Esophagus mucosa (tissue), 1 donor: ENCODE results near the gene FSTL4. TPM values are rescaled to one million over a fixed set of nuclear protein-coding genes. Genes with fewer than 3 reads are reported as not detected.

Experiments used
- ATAC-seq: fragments of 200-7000 bp; cut with Tn5 transposase; one replicate; pipeline ENCODE4 v1.9.1; 2020
- total RNA-seq: library from RNA; stranded (reverse); gene quantifications from one replicate; pipeline ENCODE4 v1.2.4, GENCODE V29; 2023
- donor health status: DM: yes; HTN: yes; CAD: no.

FSTL4 gene
- total RNA-seq, 1 donor from 2014 or later = 2.8 TPM

GRCh38 chr5:133610489-133611356 is 1.6 kb downstream of the FSTL4 start:
- peak; percentile 85 for ATAC-seq

GRCh38 chr5:133607451-133607850 is 4.9 kb downstream of the FSTL4 start:
- no peak for ATAC-seq

DNA sequence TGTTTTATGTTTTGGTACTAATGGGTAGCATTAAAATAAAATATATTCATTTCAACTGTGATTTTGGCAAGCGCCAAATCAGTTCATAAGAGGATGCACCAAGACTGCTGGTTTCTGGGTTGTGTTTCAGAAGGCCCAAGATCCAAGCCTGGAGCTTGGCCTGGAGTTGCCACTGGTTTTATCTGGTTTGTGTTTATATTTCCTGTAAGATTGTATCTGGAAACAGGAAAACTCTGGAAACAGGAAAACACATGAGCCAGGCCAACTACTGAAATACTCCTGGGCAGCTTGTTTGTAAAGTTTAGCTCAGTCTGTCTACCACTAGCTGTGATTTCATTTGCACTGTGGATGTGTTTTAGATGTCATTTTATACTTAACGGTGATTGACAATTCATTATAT is 5.5 kb downstream of the FSTL4 start:
- no peak for ATAC-seq

DNA sequence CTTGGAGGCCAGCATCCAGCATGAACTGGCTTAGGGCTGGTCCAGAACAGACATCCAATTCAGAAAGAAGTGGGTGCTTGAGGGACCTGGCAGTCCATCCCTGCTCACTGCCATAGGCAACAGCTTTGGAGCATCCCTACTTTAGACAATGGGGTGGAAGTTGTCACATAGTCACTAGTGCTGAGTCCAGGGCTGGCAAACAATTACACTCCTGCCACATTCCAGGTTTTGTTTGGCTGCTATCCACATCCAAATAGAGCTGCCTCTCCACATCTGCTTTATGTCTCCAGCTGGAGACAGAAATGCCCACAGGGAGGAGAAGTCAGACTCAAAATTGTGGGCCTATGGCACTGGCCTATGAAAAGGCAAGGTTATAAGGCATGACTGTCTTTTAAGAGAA is 7.0 kb downstream of the FSTL4 start:
- no peak for ATAC-seq

- no peak for ATAC-seq
Observed at GRCh38 chr5:133603711-133604110, 8.6 kb downstream of the FSTL4 start.

- no peak for ATAC-seq
Observed at GRCh38 chr5:133602835-133603380, 9.4 kb downstream of the FSTL4 start.

- ATAC-seq = no peak
Observed at GRCh38 chr5:133599600-133599999, 12.7 kb downstream of the FSTL4 start.

DNA sequence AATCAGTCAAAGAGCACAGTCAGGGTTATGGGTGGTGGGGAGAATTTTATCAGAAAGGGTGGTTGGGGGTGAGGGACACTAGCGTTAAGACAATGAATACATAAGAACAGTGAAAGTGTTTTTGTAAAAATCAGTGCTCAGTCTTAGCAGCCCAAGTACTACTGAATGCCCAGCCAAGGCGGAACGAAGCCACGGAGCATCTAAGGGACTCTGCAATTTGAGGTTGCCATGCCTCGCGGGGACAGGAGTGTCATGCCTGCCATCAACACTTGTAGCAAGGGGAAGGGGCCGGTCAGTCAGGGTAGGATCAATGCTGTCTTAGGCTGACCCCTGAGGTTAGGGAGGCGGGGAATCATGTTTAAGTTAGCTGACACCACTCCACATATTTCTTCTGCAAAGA is 13.3 kb downstream of the FSTL4 start:
- ATAC-seq = no peak

- ATAC-seq = no peak
Observed at GRCh38 chr5:133596049-133596448, 16.3 kb downstream of the FSTL4 start.

GRCh38 chr5:133595465-133595864 is 16.9 kb downstream of the FSTL4 start:
- ATAC-seq = no peak

DNA sequence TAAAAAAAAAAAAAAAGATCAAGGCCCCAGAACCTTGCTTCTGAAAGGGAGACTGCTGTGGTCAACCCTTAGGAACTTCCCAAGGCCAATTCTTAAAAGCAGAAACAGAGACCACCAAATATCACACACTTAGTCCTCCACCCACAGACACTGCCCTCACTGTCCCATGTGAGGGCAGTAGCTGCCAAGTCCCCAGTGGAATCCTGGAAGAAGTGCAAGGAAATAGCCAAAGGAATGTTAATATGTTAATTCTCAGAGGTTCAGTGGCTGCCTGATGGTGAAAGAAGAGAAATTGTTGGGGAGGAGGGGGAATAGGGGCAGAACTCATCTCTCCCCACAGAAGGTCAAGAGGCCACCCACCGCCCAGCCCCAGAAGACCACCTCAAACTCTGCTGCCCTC is 23.1 kb downstream of the FSTL4 start:
- ATAC-seq = no peak

GRCh38 chr5:133582971-133583370 is 29.4 kb downstream of the FSTL4 start:
- peak; percentile 41 for ATAC-seq

DNA sequence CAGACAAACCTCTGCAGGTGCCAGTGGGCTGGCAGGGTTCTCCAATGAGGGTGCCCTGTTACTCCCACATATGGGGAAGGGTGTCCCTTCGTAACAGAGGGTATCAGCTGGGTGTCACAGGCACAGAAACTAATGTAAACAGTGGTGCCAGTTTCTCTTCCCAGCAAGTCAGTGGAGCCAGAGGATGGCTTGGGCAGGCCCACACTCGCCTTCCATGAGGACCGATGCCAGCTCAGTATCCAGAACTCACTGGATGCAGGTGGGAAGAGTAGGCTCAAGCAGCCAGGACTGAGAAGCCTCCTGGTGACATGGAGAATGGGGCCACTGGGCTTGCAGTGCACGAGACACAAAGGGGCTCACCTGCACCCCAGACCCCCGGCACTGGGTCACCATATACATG is 30.4 kb downstream of the FSTL4 start:
- peak; percentile 92 for ATAC-seq

DNA sequence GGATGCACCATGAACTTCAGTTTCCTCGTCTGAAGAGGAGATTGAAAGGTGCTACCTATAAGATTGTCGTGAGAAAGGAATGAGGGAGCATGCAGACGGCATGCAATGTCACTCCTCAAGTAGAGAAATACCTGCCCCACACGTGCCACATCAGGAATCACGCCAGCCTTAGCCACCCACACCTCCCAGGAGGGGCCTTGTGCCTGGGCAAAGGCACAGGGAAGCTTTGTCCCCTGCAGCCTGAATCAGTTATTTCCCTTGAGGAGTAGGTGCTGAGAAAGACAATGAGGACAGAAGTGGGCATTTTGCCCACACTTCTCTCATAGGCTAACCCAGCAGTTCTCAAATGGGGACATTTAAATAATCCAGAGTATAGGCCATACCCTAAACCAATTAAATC is 31.0 kb downstream of the FSTL4 start:
- no peak for ATAC-seq

GRCh38 chr5:133580618-133581017 is 31.7 kb downstream of the FSTL4 start:
- no peak for ATAC-seq

- ATAC-seq = no peak
Observed at GRCh38 chr5:133579766-133580165, 32.6 kb downstream of the FSTL4 start.

GRCh38 chr5:133569347-133569746 is 43.0 kb downstream of the FSTL4 start:
- ATAC-seq = no peak

GRCh38 chr5:133565993-133566392 is 46.3 kb downstream of the FSTL4 start:
- no peak for ATAC-seq

DNA sequence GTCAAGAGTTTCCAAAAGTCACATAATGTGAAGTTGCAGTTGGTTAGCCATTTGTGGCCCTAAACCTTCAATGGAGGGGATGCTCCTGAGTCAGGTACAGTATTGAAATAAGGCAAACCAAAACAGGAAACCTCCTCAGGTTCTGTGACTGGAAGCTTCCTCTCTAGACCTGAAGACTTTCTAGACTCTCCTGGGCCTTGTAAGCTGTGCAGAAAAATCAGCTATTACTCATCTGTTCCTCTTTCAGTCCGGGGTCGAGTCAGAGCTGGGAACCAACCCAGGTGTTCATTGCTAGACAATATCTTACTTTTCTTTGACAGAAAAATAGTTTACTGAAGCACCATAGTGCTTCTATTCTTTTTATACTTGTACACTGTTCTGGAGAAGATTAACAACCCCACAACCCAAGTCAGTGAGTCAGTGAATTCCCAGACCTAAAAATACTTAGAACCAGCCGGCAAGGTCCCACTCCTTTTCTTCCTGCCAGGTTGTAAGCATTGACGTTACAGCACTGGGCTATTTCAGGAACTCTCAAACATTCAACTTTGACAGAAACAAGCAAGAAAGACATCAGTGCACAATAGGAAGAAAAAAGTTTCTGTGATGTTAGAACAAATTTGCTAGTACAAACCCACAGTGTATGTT is 47.3 kb downstream of the FSTL4 start:
- ATAC-seq = no peak

DNA sequence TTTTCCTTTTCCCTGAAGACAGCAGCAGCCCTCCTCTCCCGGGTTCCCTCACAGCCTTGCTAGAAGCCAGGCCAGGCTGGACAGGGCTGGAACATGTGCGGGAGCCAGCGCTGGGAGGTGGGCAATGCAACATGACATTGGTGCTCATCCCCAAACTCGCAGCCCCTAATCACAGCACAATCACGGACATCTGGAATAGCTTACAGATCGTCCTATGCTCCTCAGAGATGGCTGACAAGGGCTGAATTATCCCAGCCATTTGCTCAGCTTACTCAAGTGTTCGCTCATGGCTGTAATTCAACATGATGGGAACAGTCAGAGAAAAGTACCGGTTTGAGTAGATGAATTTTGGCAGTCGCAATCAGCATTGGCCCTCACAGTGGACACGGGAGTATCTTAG is 49.8 kb downstream of the FSTL4 start:
- no peak for ATAC-seq

- no peak for ATAC-seq
Observed at GRCh38 chr5:133559960-133560359, 52.4 kb downstream of the FSTL4 start.

DNA sequence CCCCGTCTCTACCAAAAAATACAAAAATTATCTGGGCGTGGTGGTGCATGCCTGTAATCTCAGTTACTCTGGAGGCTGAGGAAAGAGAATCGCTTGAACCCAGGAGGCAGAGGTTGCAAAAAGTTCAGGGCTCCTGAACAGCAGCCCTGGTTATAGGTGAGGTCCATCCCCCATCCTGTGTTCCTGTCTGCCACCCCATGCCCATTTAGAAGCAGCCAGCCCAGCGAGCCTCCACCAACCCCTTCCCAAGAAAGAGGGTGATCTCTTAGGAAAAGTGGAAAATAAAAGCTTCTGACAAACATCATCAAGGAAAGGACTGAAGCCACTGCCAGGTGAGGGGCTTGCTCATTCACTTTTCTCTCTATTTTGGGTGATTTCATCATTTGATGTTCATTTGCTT is 55.8 kb downstream of the FSTL4 start:
- ATAC-seq = no peak

- no peak for ATAC-seq
Observed at GRCh38 chr5:133554279-133554678, 58.1 kb downstream of the FSTL4 start.
